ENCODE data around the gene PCDHB12. TPM values are rescaled to one million over a fixed set of nuclear protein-coding genes. Genes with fewer than 3 reads are reported as not detected.

Gene PCDHB12
- total RNA-seq, 1 experiment from 2014 or later = 1.6 TPM

- no TSS peak for BruUV-seq (replicated peaks)
- no peaks in the 10 kb centered on the region for H3K36me3 Mint-ChIP-seq (ENCODE audit: insufficient read depth, unreplicated experiment)
- H3K4me3 Mint-ChIP-seq (ENCODE audit: low read depth, unreplicated experiment) = no peak overlapping the region
- H3K27ac Mint-ChIP-seq (ENCODE audit: unreplicated experiment) = no peak overlapping the region
- no peak for TF ChIP-seq CTCF (IDR thresholded peaks at IDR 0.05; ENCODE audit: unreplicated experiment)
- no peaks in the 10 kb centered on the region for H3K27me3 Mint-ChIP-seq (ENCODE audit: unreplicated experiment)
- H3K9me3 Mint-ChIP-seq (ENCODE audit: low read depth, unreplicated experiment) = peaks cover 31% of the 10 kb centered on the region
- CTCF ChIA-PET = no interaction called here
- intact Hi-C loops (cut with micrococcal nuclease; ENCODE audit: unreplicated experiment) = no loop called here
- no peak for DNase-seq
- H3K4me1 Mint-ChIP-seq (ENCODE audit: low read depth, unreplicated experiment) = no peaks in the 10 kb centered on the region
These were observed 50.4 kb downstream of the PCDHB12 start for GRCh38 chr5:141258948-141259347.

- no peaks in the 10 kb centered on the region for H3K36me3 Mint-ChIP-seq (ENCODE audit: insufficient read depth, unreplicated experiment)
- DNase-seq = no peak
- H3K27me3 Mint-ChIP-seq (ENCODE audit: unreplicated experiment) = no peaks in the 10 kb centered on the region
- CTCF ChIA-PET = no interaction called here
- H3K9me3 Mint-ChIP-seq (ENCODE audit: low read depth, unreplicated experiment) = peaks cover 27% of the 10 kb centered on the region
- H3K4me1 Mint-ChIP-seq (ENCODE audit: low read depth, unreplicated experiment) = no peaks in the 10 kb centered on the region
- BruUV-seq (replicated peaks) = no TSS peak
- intact Hi-C loops (cut with micrococcal nuclease; ENCODE audit: unreplicated experiment) = no loop called here
- no peak overlapping the region for H3K27ac Mint-ChIP-seq (ENCODE audit: unreplicated experiment)
- TF ChIP-seq CTCF (IDR thresholded peaks at IDR 0.05; ENCODE audit: unreplicated experiment) = no peak
- H3K4me3 Mint-ChIP-seq (ENCODE audit: low read depth, unreplicated experiment) = no peak overlapping the region
These were observed 52.1 kb downstream of the PCDHB12 start for GRCh38 chr5:141260458-141261237.

GRCh38 chr5:141261238-141261546, 52.7 kb downstream of the PCDHB12 start:
- intact Hi-C loops (cut with micrococcal nuclease; ENCODE audit: unreplicated experiment) = no loop called here
- BruUV-seq (replicated peaks) = no TSS peak
- H3K9me3 Mint-ChIP-seq (ENCODE audit: low read depth, unreplicated experiment) = peaks cover 27% of the 10 kb centered on the region
- DNase-seq = no peak
- no peak overlapping the region for H3K4me3 Mint-ChIP-seq (ENCODE audit: low read depth, unreplicated experiment)
- no peaks in the 10 kb centered on the region for H3K4me1 Mint-ChIP-seq (ENCODE audit: low read depth, unreplicated experiment)
- no peak overlapping the region for H3K27ac Mint-ChIP-seq (ENCODE audit: unreplicated experiment)
- CTCF ChIA-PET = no interaction called here
- H3K27me3 Mint-ChIP-seq (ENCODE audit: unreplicated experiment) = no peaks in the 10 kb centered on the region
- H3K36me3 Mint-ChIP-seq (ENCODE audit: insufficient read depth, unreplicated experiment) = no peaks in the 10 kb centered on the region
- no peak for TF ChIP-seq CTCF (IDR thresholded peaks at IDR 0.05; ENCODE audit: unreplicated experiment)

Other genes starting within 250 kb of the PCDHB12 start
- 12.6 and 17.1 TPM in 2 replicates for gene PCDHAC2, start 242.2 kb upstream of the PCDHB12 start, total RNA-seq (2022)
- not detected in 2 replicates for gene PCDHB1, start 157.3 kb upstream of the PCDHB12 start, total RNA-seq (2022)
- gene PCDHB2, start 114.1 kb upstream of the PCDHB12 start, total RNA-seq (2022) = 0.24 TPM in 1 of 2 replicates, not detected in the other
- 0.09 and 0.10 TPM in 2 replicates for gene PCDHB3, start 108.2 kb upstream of the PCDHB12 start, total RNA-seq (2022)
- not detected in 2 replicates for gene PCDHB4, start 86.9 kb upstream of the PCDHB12 start, total RNA-seq (2022)
- gene PCDHB5, start 73.5 kb upstream of the PCDHB12 start, total RNA-seq (2022) = not detected in 2 replicates
- gene PCDHB6, start 58.7 kb upstream of the PCDHB12 start, total RNA-seq (2022) = not detected in 2 replicates
- 0.26 and 0.37 TPM in 2 replicates for gene PCDHB7, start 36.1 kb upstream of the PCDHB12 start, total RNA-seq (2022)
- 0.21 and 0.61 TPM in 2 replicates for gene PCDHB8, start 30.9 kb upstream of the PCDHB12 start, total RNA-seq (2022)
- gene PCDHB16, start 26.3 kb upstream of the PCDHB12 start, total RNA-seq (2022) = 0.35 and 0.66 TPM in 2 replicates
- 2.4 and 3.5 TPM in 2 replicates for gene PCDHB9, start 21.6 kb upstream of the PCDHB12 start, total RNA-seq (2022)
- gene PCDHB10, start 16.4 kb upstream of the PCDHB12 start, total RNA-seq (2022) = 1.0 and 1.2 TPM in 2 replicates
- 0.83 and 0.85 TPM in 2 replicates for gene PCDHB11, start 9.1 kb upstream of the PCDHB12 start, total RNA-seq (2022)
- gene PCDHB13, start 5.2 kb downstream of the PCDHB12 start, total RNA-seq (2022) = 0.86 and 1.1 TPM in 2 replicates
- gene PCDHB14, start 14.6 kb downstream of the PCDHB12 start, total RNA-seq (2022) = 5.7 and 6.3 TPM in 2 replicates
- gene PCDHB15, start 36.7 kb downstream of the PCDHB12 start, total RNA-seq (2022) = 1.1 and 1.4 TPM in 2 replicates
- gene SLC25A2, start 95.3 kb downstream of the PCDHB12 start, total RNA-seq (2022) = 0.26 and 0.27 TPM in 2 replicates
- 73.2 and 79.6 TPM in 2 replicates for gene TAF7, start 112.1 kb downstream of the PCDHB12 start, total RNA-seq (2022)
- gene PCDHGA1, start 121.8 kb downstream of the PCDHB12 start, total RNA-seq (2022) = 0.29 TPM in 1 of 2 replicates, not detected in the other
- not detected in 2 replicates for gene PCDHGA2, start 130.0 kb downstream of the PCDHB12 start, total RNA-seq (2022)
- gene PCDHGA3, start 135.1 kb downstream of the PCDHB12 start, total RNA-seq (2022) = not detected in 2 replicates
- 0.19 and 0.20 TPM in 2 replicates for gene PCDHGB1, start 141.4 kb downstream of the PCDHB12 start, total RNA-seq (2022)
- 0.07 TPM in 2 replicates for gene PCDHGA4, start 146.3 kb downstream of the PCDHB12 start, total RNA-seq (2022)
- 0.34 and 0.38 TPM in 2 replicates for gene PCDHGB2, start 151.3 kb downstream of the PCDHB12 start, total RNA-seq (2022)
- gene PCDHGA5, start 155.4 kb downstream of the PCDHB12 start, total RNA-seq (2022) = 0.10 and 0.12 TPM in 2 replicates
- 1.2 and 1.6 TPM in 2 replicates for gene PCDHGB3, start 161.5 kb downstream of the PCDHB12 start, total RNA-seq (2022)
- gene PCDHGA6, start 165.2 kb downstream of the PCDHB12 start, total RNA-seq (2022) = 0.71 and 0.80 TPM in 2 replicates
- 0.73 and 0.90 TPM in 2 replicates for gene PCDHGA7, start 174.0 kb downstream of the PCDHB12 start, total RNA-seq (2022)
- gene PCDHGB4, start 179.0 kb downstream of the PCDHB12 start, total RNA-seq (2022) = 7.0 and 8.2 TPM in 2 replicates
- gene PCDHGA8, start 183.9 kb downstream of the PCDHB12 start, total RNA-seq (2022) = 0.95 and 1.1 TPM in 2 replicates
- 9.1 and 12.4 TPM in 2 replicates for gene PCDHGB5, start 189.2 kb downstream of the PCDHB12 start, total RNA-seq (2022)
- gene PCDHGA9, start 194.1 kb downstream of the PCDHB12 start, total RNA-seq (2022) = 16.0 and 18.1 TPM in 2 replicates
- 9.6 and 13.4 TPM in 2 replicates for gene PCDHGB6, start 199.3 kb downstream of the PCDHB12 start, total RNA-seq (2022)
- 2.6 and 3.7 TPM in 2 replicates for gene PCDHGA10, start 204.3 kb downstream of the PCDHB12 start, total RNA-seq (2022)
- 9.8 and 13.6 TPM in 2 replicates for gene PCDHGB7, start 209.0 kb downstream of the PCDHB12 start, total RNA-seq (2022)
- 2.3 and 2.8 TPM in 2 replicates for gene PCDHGA11, start 212.3 kb downstream of the PCDHB12 start, total RNA-seq (2022)
- gene PCDHGA12, start 221.8 kb downstream of the PCDHB12 start, total RNA-seq (2022) = 2.1 and 2.9 TPM in 2 replicates

All from Calu3 (cell line).